SK-N-SH treated with all-trans-retinoic acid at 6 μM for 48 hours (cell line): ENCODE results near the gene SMARCC2.
A peak's percentile ranks its signal among the peaks of the same experiment; 100 is the strongest.

Source experiments
- ATAC-seq: fragments of 200-7000 bp; cut with Tn5 transposase; 3 replicates; pipeline ENCODE4 v1.9.1; 2020; ENCODE audit warnings: mild to moderate bottlenecking, moderate library complexity
- ARNTL ChIP-seq: fragments of 450-650 bp; formaldehyde crosslinking; IDR thresholded peaks from 2 replicates; pipeline ENCODE4 v1.5.0; 2020; ENCODE audit warnings: low read depth, mild to moderate bottlenecking, moderate library complexity, borderline replicate concordance
- BACH2 ChIP-seq: fragments of 250-450 bp; sonication (Bioruptor Pico); IDR thresholded peaks from 2 replicates; pipeline ENCODE4 v1.9.0; 2021; ENCODE audit warnings: mild to moderate bottlenecking, borderline replicate concordance
- ESRRG ChIP-seq: fragments of 250-450 bp; sonication (Bioruptor Pico); IDR thresholded peaks from 2 replicates; pipeline ENCODE4 v1.6.1; 2021; ENCODE audit warnings: mild to moderate bottlenecking
- GLIS3 ChIP-seq: fragments of 250-450 bp; sonication (Bioruptor Pico); IDR thresholded peaks from 2 replicates; pipeline ENCODE4 v1.5.0; 2020; ENCODE audit warnings: mild to moderate bottlenecking, moderate library complexity
- ISL1 ChIP-seq: fragments of 250-450 bp; sonication (Bioruptor Pico); IDR thresholded peaks from 2 replicates; pipeline ENCODE4 v2.1.2; 2022; ENCODE audit warnings: mild to moderate bottlenecking, moderate library complexity
- OSR1 ChIP-seq: fragments of 250-450 bp; sonication (Bioruptor Pico); IDR thresholded peaks from 2 replicates; pipeline ENCODE4 v1.8.0; 2022; ENCODE audit warnings: moderate library complexity, mild to moderate bottlenecking, inconsistent platforms
- PATZ1 ChIP-seq: fragments of 250-450 bp; sonication (Bioruptor Pico); IDR thresholded peaks from 2 replicates; pipeline ENCODE4 v1.8.0; 2020; ENCODE audit warnings: mild to moderate bottlenecking, moderate library complexity, borderline replicate concordance
- PPARA ChIP-seq: fragments of 250-450 bp; sonication (Bioruptor Pico); IDR thresholded peaks from 2 replicates; pipeline ENCODE4 v1.5.0; 2020; ENCODE audit warnings: mild to moderate bottlenecking, borderline replicate concordance
- SNAI2 ChIP-seq: fragments of 250-450 bp; sonication (Bioruptor Pico); IDR thresholded peaks from 2 replicates; pipeline ENCODE4 v1.5.0; 2020; ENCODE audit warnings: mild to moderate bottlenecking, moderate library complexity
- TOX ChIP-seq: fragments of 250-450 bp; sonication (Bioruptor Pico); IDR thresholded peaks from 2 replicates; pipeline ENCODE4 v1.8.0; 2021; ENCODE audit warnings: mild to moderate bottlenecking, moderate library complexity, borderline replicate concordance
- ZC3H10 ChIP-seq: fragments of 250-450 bp; sonication (Bioruptor Pico); IDR thresholded peaks from 2 replicates; pipeline ENCODE4 v1.5.1; 2021; ENCODE audit warnings: mild to moderate bottlenecking, moderate library complexity
- ZFP3 ChIP-seq: fragments of 250-450 bp; sonication (Bioruptor Pico); IDR thresholded peaks from 2 replicates; pipeline ENCODE4 v1.5.0; 2020; ENCODE audit warnings: mild to moderate bottlenecking, moderate library complexity
- ZFP30 ChIP-seq: fragments of 450-650 bp; formaldehyde crosslinking; IDR thresholded peaks from 2 replicates; pipeline ENCODE4 v1.5.0; 2022; ENCODE audit warnings: mild to moderate bottlenecking, moderate library complexity
- ZNF565 ChIP-seq: fragments of 450-650 bp; formaldehyde crosslinking; conservative IDR thresholded peaks from 2 replicates; pipeline ENCODE4 v1.5.0; 2020; ENCODE audit warnings: low read depth, mild to moderate bottlenecking, moderate library complexity
- ZNF70 ChIP-seq: fragments of 450-650 bp; formaldehyde crosslinking; IDR thresholded peaks from 2 replicates; pipeline ENCODE4 v1.5.0; 2020; ENCODE audit warnings: mild to moderate bottlenecking, moderate library complexity
- ZNF8 ChIP-seq: fragments of 450-650 bp; formaldehyde crosslinking; IDR thresholded peaks from 2 replicates; pipeline ENCODE4 v1.5.0; 2020; ENCODE audit warnings: mild to moderate bottlenecking, moderate library complexity
- TF ChIP-seq, protein P1 (sequence below): fragments of 250-450 bp; sonication (Bioruptor Pico); IDR thresholded peaks from 2 replicates; pipeline ENCODE4 v1.8.0; 2021; ENCODE audit warnings: low read depth, mild to moderate bottlenecking, moderate library complexity, borderline replicate concordance
- TF ChIP-seq, protein P2 (sequence below): fragments of 250-450 bp; sonication (Bioruptor Pico); IDR thresholded peaks from 2 replicates; pipeline ENCODE4 v1.5.1; 2021; ENCODE audit warnings: mild to moderate bottlenecking, moderate library complexity
- TF ChIP-seq, protein P3 (sequence below): fragments of 250-450 bp; sonication (Bioruptor Pico); IDR thresholded peaks from 2 replicates; pipeline ENCODE4 v1.5.1; 2020; ENCODE audit warnings: low read depth, mild to moderate bottlenecking, moderate library complexity

The SMARCC2 gene

DNA sequence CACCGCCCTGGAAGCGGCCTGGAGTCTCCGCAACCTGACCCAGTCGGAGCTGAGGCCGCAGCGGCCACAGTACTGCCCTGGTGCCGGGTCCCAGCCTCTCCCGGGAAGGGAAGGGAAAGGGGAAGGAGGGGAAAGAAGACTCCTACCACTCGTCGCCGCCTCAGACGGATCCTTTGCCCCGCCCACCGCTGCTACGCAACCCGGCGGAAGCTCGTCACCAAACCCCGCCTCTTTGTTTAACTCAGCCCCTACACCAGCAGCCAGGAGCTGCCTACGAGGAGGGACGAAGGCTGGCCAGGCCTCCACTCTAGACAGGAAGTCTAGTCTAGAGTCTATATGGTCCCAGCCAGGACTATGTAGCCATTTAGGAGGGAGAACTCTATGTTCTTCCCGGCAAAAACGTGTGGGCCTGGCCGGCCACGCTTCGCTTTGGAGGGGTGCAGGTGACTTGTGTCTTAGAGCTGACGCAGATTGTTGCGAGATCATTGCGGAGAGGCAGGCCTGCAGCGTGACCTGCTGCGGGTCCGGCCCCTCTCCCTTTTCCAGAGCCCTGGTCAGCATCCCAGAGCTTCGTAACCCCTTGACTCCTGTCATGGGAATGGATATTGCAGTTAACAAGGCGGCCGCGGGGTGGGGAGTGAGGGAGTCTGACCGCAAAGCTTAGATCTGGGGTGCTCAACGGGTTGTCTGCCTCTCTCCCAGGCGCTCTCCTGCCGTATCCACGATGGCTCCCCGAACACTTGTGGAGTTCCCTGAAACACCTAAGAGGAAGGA, 32.7 kb upstream of the SMARCC2 start, which contains the start of gene RNF41:
RNF41 (minus strand) TSS at position 166 of the 774 bp plus-strand sequence. CDS start 7,875 bp downstream, outside the sequence.
- TF ChIP-seq ZNF70 (CRISPR knock-in tag) (peak; percentile 95), TOX (no peak), GLIS3 (CRISPR knock-in tag) (0 out of 2 replicates have a peak, but pooled peaks have one; percentile 17), ZFP3 (CRISPR knock-in tag) (peak; percentile 75)
- peak; percentile 81 for ATAC-seq

DNA sequence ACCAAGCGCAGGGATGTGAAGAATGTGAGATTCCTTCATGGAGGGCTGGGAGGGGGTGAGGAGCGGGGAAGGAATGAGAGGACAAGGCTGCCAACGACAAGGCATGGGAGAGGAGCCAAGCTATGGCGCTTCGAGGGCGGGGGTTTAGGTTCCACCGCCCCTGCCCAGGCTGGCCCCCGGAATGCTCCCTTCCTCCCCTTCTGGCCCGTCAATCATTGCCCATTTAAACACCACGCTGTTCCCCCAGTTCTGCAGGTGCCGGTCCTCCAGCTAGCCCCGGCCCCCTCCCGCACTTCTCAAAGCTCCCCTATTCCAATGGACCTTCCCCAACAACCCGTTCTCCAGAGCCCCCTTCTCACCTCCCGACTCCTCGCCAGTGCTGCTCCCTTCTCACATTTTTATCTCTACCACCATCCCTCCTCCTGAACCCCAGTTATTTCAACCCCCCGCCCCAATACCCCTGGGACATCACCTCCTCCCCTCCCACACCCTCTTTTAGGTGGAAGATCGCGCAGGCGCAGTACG, 32.0 kb upstream of the SMARCC2 start:
- TF ChIP-seq PATZ1 (CRISPR knock-in tag) = 0 out of 2 replicates have a peak, but pooled peaks have one; percentile 44
- no peak for TF ChIP-seq SNAI2 (CRISPR knock-in tag)
- TF ChIP-seq ZNF565 = no peak
- peak; percentile 59 for ATAC-seq

- no peak for ATAC-seq
Measured at GRCh38 chr12:56220611-56221231, 31.4 kb upstream of the SMARCC2 start.

GRCh38 chr12:56219840-56220239, 30.6 kb upstream of the SMARCC2 start:
- no peak for ATAC-seq
- TF ChIP-seq ZNF8 = no peak
- no peak for TF ChIP-seq PATZ1 (CRISPR knock-in tag)
- no peak for TF ChIP-seq ZFP30 (CRISPR knock-in tag)
- TF ChIP-seq OSR1 (CRISPR knock-in tag) = no peak
- TF ChIP-seq BACH2 (CRISPR knock-in tag) = no peak
- no peak for TF ChIP-seq ZC3H10 (CRISPR knock-in tag)
- no peak for TF ChIP-seq ESRRG
- TF ChIP-seq, protein P1, sequence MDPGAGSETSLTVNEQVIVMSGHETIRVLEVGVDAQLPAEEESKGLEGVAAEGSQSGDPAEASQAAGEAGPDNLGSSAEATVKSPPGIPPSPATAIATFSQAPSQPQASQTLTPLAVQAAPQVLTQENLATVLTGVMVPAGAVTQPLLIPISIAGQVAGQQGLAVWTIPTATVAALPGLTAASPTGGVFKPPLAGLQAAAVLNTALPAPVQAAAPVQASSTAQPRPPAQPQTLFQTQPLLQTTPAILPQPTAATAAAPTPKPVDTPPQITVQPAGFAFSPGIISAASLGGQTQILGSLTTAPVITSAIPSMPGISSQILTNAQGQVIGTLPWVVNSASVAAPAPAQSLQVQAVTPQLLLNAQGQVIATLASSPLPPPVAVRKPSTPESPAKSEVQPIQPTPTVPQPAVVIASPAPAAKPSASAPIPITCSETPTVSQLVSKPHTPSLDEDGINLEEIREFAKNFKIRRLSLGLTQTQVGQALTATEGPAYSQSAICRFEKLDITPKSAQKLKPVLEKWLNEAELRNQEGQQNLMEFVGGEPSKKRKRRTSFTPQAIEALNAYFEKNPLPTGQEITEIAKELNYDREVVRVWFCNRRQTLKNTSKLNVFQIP (CRISPR knock-in tag) = no peak
- TF ChIP-seq ARNTL = no peak
- no peak for TF ChIP-seq PPARA (CRISPR knock-in tag)
- TF ChIP-seq SNAI2 (CRISPR knock-in tag) = no peak
- TF ChIP-seq, protein P2, sequence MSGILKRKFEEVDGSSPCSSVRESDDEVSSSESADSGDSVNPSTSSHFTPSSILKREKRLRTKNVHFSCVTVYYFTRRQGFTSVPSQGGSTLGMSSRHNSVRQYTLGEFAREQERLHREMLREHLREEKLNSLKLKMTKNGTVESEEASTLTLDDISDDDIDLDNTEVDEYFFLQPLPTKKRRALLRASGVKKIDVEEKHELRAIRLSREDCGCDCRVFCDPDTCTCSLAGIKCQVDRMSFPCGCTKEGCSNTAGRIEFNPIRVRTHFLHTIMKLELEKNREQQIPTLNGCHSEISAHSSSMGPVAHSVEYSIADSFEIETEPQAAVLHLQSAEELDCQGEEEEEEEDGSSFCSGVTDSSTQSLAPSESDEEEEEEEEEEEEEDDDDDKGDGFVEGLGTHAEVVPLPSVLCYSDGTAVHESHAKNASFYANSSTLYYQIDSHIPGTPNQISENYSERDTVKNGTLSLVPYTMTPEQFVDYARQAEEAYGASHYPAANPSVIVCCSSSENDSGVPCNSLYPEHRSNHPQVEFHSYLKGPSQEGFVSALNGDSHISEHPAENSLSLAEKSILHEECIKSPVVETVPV = no peak
- TF ChIP-seq ZNF70 (CRISPR knock-in tag) = no peak
- TF ChIP-seq ISL1 (CRISPR knock-in tag) = no peak
- TF ChIP-seq, protein P3, sequence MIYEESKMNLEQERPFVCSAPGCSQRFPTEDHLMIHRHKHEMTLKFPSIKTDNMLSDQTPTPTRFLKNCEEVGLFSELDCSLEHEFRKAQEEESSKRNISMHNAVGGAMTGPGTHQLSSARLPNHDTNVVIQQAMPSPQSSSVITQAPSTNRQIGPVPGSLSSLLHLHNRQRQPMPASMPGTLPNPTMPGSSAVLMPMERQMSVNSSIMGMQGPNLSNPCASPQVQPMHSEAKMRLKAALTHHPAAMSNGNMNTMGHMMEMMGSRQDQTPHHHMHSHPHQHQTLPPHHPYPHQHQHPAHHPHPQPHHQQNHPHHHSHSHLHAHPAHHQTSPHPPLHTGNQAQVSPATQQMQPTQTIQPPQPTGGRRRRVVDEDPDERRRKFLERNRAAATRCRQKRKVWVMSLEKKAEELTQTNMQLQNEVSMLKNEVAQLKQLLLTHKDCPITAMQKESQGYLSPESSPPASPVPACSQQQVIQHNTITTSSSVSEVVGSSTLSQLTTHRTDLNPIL (CRISPR knock-in tag) = no peak
- TF ChIP-seq, all 23 proteins: peak for 0

More at GRCh38 chr12:56220611-56221231, 31.4 kb upstream of the SMARCC2 start:
- no peak for TF ChIP-seq ZNF565
- TF ChIP-seq SNAI2 (CRISPR knock-in tag) = no peak
- no peak for TF ChIP-seq OSR1 (CRISPR knock-in tag)
- TF ChIP-seq, protein P2 = no peak
- no peak for TF ChIP-seq ISL1 (CRISPR knock-in tag)
- TF ChIP-seq, protein P3 (CRISPR knock-in tag) = no peak
